Measurements from ENCODE around the gene BORCS5. TPM values are rescaled to one million over a fixed set of nuclear protein-coding genes. Genes with fewer than 3 reads are reported as not detected.

The BORCS5 gene
- polyA plus RNA-seq, 2 of the 4 experiments (the other 2 are of a cell fraction), result 5.1 to 10.2 TPM

GRCh38 chr12:12449533-12450025, 92.7 kb downstream of the BORCS5 start (continued):
- no peak for TF ChIP-seq RFX5 (IDR thresholded peaks at IDR 0.05)
- TF ChIP-seq JUNB (IDR thresholded peaks at IDR 0.05), result peak; percentile 64; the same call in 1 of the 2 replicates
- TF ChIP-seq, protein P1, sequence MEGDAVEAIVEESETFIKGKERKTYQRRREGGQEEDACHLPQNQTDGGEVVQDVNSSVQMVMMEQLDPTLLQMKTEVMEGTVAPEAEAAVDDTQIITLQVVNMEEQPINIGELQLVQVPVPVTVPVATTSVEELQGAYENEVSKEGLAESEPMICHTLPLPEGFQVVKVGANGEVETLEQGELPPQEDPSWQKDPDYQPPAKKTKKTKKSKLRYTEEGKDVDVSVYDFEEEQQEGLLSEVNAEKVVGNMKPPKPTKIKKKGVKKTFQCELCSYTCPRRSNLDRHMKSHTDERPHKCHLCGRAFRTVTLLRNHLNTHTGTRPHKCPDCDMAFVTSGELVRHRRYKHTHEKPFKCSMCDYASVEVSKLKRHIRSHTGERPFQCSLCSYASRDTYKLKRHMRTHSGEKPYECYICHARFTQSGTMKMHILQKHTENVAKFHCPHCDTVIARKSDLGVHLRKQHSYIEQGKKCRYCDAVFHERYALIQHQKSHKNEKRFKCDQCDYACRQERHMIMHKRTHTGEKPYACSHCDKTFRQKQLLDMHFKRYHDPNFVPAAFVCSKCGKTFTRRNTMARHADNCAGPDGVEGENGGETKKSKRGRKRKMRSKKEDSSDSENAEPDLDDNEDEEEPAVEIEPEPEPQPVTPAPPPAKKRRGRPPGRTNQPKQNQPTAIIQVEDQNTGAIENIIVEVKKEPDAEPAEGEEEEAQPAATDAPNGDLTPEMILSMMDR (IDR thresholded peaks at IDR 0.05), result no peak
- TF ChIP-seq CBX8 (IDR thresholded peaks at IDR 0.05), result no peak
- TF ChIP-seq MYC (IDR thresholded peaks at IDR 0.05; ENCODE audit: borderline replicate concordance, low read length), result no peak
- TF ChIP-seq RARB (CRISPR knock-in tag; IDR thresholded peaks at IDR 0.05), result no peak
- no peak for TF ChIP-seq NFE2L2 (conservative IDR thresholded peaks at IDR 0.05; ENCODE audit: low read length)
- TF ChIP-seq, protein P2, sequence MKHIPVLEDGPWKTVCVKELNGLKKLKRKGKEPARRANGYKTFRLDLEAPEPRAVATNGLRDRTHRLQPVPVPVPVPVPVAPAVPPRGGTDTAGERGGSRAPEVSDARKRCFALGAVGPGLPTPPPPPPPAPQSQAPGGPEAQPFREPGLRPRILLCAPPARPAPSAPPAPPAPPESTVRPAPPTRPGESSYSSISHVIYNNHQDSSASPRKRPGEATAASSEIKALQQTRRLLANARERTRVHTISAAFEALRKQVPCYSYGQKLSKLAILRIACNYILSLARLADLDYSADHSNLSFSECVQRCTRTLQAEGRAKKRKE (CRISPR knock-in tag; IDR thresholded peaks at IDR 0.05; ENCODE audit: low read depth), result no peak
- TF ChIP-seq SMC3 (IDR thresholded peaks at IDR 0.05), result no peak
- no peak for TF ChIP-seq BHLHE40 (IDR thresholded peaks at IDR 0.05; ENCODE audit: low read depth, low read length)
- TF ChIP-seq JUN (IDR thresholded peaks at IDR 0.05), result peak; percentile 63 to 75; a peak in 3 of 5 replicates
- no peak for TF ChIP-seq RNF2 (IDR thresholded peaks at IDR 0.05; ENCODE audit: borderline replicate concordance, low read depth)
- TF ChIP-seq ZNF302 (CRISPR knock-in tag; IDR thresholded peaks at IDR 0.05), result no peak
- TF ChIP-seq RAD21 (conservative IDR thresholded peaks at IDR 0.05 in 1 of 2, IDR thresholded peaks at IDR 0.05 in 1 of 2), result no peak; a peak in 1 of 5 replicates
- no peak for TF ChIP-seq ELK1 (IDR thresholded peaks at IDR 0.05; ENCODE audit: low read depth, low read length)
- TF ChIP-seq HOXA7 (CRISPR knock-in tag; IDR thresholded peaks at IDR 0.05), result no peak
- TF ChIP-seq ESRRA (IDR thresholded peaks at IDR 0.05; ENCODE audit: borderline replicate concordance, low read length), result no peak
- TF ChIP-seq, protein P3, sequence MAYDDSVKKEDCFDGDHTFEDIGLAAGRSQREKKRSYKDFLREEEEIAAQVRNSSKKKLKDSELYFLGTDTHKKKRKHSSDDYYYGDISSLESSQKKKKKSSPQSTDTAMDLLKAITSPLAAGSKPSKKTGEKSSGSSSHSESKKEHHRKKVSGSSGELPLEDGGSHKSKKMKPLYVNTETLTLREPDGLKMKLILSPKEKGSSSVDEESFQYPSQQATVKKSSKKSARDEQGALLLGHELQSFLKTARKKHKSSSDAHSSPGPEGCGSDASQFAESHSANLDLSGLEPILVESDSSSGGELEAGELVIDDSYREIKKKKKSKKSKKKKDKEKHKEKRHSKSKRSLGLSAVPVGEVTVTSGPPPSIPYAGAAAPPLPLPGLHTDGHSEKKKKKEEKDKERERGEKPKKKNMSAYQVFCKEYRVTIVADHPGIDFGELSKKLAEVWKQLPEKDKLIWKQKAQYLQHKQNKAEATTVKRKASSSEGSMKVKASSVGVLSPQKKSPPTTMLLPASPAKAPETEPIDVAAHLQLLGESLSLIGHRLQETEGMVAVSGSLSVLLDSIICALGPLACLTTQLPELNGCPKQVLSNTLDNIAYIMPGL (CRISPR knock-in tag; IDR thresholded peaks at IDR 0.05; ENCODE audit: borderline replicate concordance), result no peak
- TF ChIP-seq NR3C1 (IDR thresholded peaks at IDR 0.05), result no peak
- TF ChIP-seq EHF (CRISPR knock-in tag; IDR thresholded peaks at IDR 0.05), result no peak

DNA sequence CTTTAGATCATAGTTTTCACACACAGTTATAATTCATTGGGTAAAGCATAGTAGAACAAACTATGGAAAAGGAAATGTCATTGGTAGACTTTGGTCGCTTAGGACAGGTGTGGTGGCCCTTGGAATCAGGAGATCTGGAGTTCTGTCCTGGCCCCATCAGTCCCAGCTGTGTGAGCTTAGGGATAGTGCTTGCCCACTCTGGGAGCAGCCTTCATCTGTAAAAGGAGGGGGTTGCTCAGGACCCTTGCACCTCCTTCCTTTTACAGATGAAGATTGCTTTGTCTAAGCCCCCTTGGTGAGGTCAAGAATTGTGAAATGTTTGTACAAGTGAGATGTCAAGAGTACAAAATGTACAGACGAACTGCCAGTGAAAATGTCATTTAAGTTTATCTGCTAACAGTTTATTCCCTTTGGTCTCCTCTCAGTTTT, 93.2 kb downstream of the BORCS5 start:
- POLR2A ChIA-PET, result no interaction called here
- 0 out of 4 replicates have a peak, but pooled peaks of 1 of the 2 experiments have one; percentile 8 for TF ChIP-seq CEBPB (IDR thresholded peaks at IDR 0.05)
- no peak for TF ChIP-seq TFCP2L1 (CRISPR knock-in tag; IDR thresholded peaks at IDR 0.05)
- Histone ChIP-seq H3K4me3 (no peak overlapping the region), H3K4me2 (peak overlapping the region; percentile 62), H3K9me3 (no peaks in the 10 kb centered on the region), H3K4me1 (peaks cover 43% of the 10 kb centered on the region), H3K27ac (peak overlapping the region; percentile 80 to 83)
- ATAC-seq (no peak), FAIRE-seq (no peak), DNase-seq (ENCODE audit: low read depth in 1 of 2, low spot score in 1 of 2) (no peak)
- CTCF ChIA-PET, result interaction anchor here (1.9 kb wide), 1 partner anchor 11 kb away, joined by 5 read pairs; no protein-coding TSS in a partner anchor
- 76% methylated on average over 2 of the region's 2 CpGs for WGBS (ENCODE audit: missing lambda C conversion rate)
